GM21423 (cell line): ENCODE results near the gene KDELR3.

ENCODE experiments used
- ATAC-seq: cut with Tn5 transposase; IDR thresholded peaks from one replicate; pipeline ENCODE4 v1.9.1; 2021; ENCODE audit warnings: mild to moderate bottlenecking, moderate library complexity; ENCODE audit not compliant: unreplicated experiment

Gene KDELR3

DNA sequence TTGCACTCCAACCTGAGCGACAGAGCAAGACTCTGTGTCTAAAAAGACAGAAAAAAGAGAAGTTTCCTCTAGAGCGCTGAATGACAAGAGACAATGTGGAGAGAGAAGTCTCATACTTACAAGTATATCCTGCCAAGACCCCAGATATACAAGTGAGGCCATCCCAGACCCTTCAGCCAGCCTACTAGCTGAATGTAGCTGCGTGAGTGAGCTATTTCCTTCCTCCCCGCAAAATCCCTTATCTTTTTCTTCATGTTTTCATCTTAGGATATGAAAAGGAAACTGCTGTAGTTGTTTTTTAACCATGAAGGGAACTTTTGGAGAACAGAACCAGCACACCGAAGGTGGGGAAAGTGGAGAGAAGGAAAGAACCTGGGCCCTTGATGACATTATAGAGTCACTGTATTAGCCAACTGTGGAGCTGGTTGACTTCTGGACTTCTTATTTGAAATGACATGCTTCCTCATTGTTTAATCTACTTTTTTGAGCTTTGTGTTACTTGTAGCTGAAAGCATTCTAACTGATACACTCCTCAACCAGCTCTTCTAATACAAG lies 42.6 kb downstream of the KDELR3 start:
- no peak for ATAC-seq

GRCh38 chr22:38513063-38513462 lies 45.2 kb downstream of the KDELR3 start:
- no peak for ATAC-seq

DNA sequence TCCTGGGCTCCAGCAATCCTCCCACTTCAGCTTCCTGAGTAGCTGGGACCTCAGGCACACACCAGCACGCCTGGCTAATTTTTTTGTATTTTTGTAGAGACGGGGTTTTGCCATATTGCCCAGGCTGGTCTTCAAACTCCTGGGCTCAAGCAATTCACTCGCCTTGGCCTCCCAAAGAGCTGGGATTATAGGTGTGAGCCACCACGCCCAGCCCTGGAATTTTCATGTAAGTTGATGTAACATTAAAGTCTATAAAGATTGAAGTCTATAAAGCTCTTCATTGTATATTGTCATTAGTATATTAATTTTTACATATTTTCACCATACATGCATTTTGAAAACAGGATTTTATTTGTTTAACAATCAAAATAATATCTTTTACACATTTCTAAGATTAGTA lies 50.7 kb downstream of the KDELR3 start:
- ATAC-seq: no peak

GRCh38 chr22:38519453-38520250 lies 51.8 kb downstream of the KDELR3 start:
- ATAC-seq: no peak

GRCh38 chr22:38523029-38523428 lies 55.1 kb downstream of the KDELR3 start:
- no peak for ATAC-seq

DNA sequence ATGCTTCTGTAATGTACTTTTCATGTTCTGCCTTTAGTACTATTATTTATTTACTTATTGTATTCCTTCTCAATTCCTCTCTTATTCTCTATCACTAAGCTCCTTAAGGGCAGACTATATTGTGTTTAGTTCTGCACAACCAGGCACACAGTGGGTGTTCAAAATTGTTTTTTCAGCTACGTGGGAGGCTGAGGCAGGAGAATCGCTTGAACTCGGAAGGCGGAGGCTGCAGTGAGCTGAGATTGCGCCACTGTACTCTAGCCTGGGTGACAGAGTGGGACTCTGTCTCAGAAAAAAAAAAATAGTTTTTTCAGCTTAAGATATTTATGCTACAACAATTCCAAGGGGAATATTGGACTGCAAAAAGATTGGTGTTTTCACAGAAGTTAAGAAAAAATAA lies 55.6 kb downstream of the KDELR3 start:
- ATAC-seq: no peak

- ATAC-seq: no peak
Measured at GRCh38 chr22:38524429-38524828, 56.5 kb downstream of the KDELR3 start.

DNA sequence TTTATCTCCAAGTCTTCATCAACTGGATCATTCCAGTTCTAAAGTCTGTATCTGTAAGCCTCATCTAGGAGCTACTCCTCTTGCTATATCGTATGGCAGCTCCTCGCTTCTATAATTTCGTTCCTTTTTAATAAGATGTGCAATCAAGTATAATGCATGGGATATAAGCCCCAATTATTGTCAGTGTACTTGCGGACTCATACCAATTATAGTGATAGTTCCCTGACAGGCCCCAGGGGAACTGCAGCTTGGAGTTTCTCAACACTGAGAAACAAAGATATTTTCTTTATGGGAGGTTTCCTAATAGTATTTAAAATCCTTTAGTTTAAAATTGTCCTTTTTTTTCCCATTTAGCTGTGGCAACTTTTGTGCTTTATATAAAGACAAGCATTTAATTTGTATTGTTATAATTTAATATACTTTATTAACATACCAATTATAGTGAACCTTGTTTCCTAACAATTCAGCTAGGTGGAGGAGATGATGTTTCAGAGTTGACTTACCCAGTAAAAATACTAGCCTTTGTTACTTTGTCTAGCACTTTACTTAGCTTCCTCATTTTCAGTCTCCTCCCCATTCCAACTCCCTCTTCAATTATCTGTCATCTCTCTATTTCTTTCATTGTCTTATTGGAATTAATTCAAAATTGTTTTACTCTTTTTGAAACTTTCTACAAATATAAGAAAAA lies 63.5 kb downstream of the KDELR3 start:
- no peak for ATAC-seq
